WI38 (cell line): ENCODE measurements around the gene TEAD1.

Experiments used
- H3K4me3 ChIP-seq: 2 replicates; pipeline ENCODE4 v1.5.1; 2011; ENCODE audit warnings: low read depth, mild to moderate bottlenecking, control low read depth, low read length
- CTCF ChIP-seq: IDR thresholded peaks from 2 replicates; pipeline ENCODE4 v1.5.1; 2012; ENCODE audit warnings: low read depth, mild to moderate bottlenecking, control low read depth, low read length

TEAD1 gene

GRCh38 chr11:12842933-12843636 is 168.9 kb downstream of the TEAD1 start:
- no peak overlapping the region for H3K4me3 ChIP-seq
- no peak for TF ChIP-seq CTCF

GRCh38 chr11:12845163-12845562 is 170.9 kb downstream of the TEAD1 start:
- H3K4me3 ChIP-seq: no peak overlapping the region
- no peak for TF ChIP-seq CTCF

- no peak overlapping the region for H3K4me3 ChIP-seq
- no peak for TF ChIP-seq CTCF
These were observed 171.6 kb downstream of the TEAD1 start for GRCh38 chr11:12845739-12846358.

GRCh38 chr11:12846786-12847615 is 172.8 kb downstream of the TEAD1 start:
- no peak overlapping the region for H3K4me3 ChIP-seq
- no peak for TF ChIP-seq CTCF

GRCh38 chr11:12848413-12848812 is 174.2 kb downstream of the TEAD1 start:
- TF ChIP-seq CTCF: no peak
- H3K4me3 ChIP-seq: no peak overlapping the region

GRCh38 chr11:12853325-12853651 is 179.1 kb downstream of the TEAD1 start:
- H3K4me3 ChIP-seq: no peak overlapping the region
- no peak for TF ChIP-seq CTCF
